SU-DHL-6 (cell line): Measurements from ENCODE around the gene CACNG5.

ENCODE experiments used
- EZH2phosphoT487 ChIP-seq: fragments of 200-600 bp; sonication (generic), shearing (Covaris generic); conservative IDR thresholded peaks from 2 replicates; pipeline ENCODE4 v1.6.1; 2018; ENCODE audit warnings: mild to moderate bottlenecking, antibody characterized with exemption, low read length, moderate library complexity, mixed read lengths
- TF ChIP-seq, protein P1 (sequence below): fragments of 200-600 bp; sonication (generic); IDR thresholded peaks from one replicate; pipeline ENCODE4 v1.5.1; 2017; ENCODE audit warnings: antibody characterized with exemption, mild to moderate bottlenecking, low read length, moderate library complexity; ENCODE audit not compliant: insufficient read depth, poor library complexity, severe bottlenecking

DNA sequence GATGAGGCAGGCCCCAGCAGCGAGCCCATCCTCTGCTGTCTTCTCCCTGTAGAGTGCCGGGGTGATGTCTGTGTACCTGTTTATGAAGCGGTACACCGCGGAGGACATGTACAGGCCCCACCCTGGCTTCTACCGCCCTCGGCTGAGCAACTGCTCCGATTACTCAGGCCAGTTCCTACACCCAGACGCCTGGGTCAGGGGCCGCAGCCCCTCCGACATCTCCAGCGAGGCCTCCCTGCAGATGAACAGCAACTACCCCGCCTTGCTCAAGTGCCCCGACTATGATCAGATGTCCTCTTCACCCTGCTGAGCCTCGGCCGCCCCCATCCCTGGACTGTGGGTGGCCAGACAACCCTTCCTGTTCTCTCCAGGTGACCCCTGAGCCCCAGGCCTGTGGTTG lies 50.0 kb downstream of the CACNG5 start:
- TF ChIP-seq, protein P1, sequence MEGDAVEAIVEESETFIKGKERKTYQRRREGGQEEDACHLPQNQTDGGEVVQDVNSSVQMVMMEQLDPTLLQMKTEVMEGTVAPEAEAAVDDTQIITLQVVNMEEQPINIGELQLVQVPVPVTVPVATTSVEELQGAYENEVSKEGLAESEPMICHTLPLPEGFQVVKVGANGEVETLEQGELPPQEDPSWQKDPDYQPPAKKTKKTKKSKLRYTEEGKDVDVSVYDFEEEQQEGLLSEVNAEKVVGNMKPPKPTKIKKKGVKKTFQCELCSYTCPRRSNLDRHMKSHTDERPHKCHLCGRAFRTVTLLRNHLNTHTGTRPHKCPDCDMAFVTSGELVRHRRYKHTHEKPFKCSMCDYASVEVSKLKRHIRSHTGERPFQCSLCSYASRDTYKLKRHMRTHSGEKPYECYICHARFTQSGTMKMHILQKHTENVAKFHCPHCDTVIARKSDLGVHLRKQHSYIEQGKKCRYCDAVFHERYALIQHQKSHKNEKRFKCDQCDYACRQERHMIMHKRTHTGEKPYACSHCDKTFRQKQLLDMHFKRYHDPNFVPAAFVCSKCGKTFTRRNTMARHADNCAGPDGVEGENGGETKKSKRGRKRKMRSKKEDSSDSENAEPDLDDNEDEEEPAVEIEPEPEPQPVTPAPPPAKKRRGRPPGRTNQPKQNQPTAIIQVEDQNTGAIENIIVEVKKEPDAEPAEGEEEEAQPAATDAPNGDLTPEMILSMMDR = no peak
- no peak for TF ChIP-seq EZH2phosphoT487
